ENCODE data around the gene HAX1. TPM values are rescaled to one million over a fixed set of nuclear protein-coding genes. Genes with fewer than 3 reads are reported as not detected.
"Not testable (repeated sequence)": the region's sequence is repeated elsewhere in the genome, so short reads cannot be mapped to it uniquely, and the experiment has no call there.

HAX1 gene
- total RNA-seq, 5 donors from 2014 or later (not counting 1 experiment from before 2014, with no cell fraction given) = 69.4 to 97.7 (median 92.5) TPM

GRCh38 chr1:154309136-154309535 lies 36.7 kb downstream of the HAX1 start:
- CTCF ChIA-PET = not testable (repeated sequence)

GRCh38 chr1:154312229-154313065 lies 40.0 kb downstream of the HAX1 start:
- H3K36me3 ChIP-seq (ENCODE audit: control insufficient read depth in 2 of 2, extremely low read depth in 1 of 2, insufficient read depth in 1 of 2, low read length in 1 of 2); H3K27ac Mint-ChIP-seq; H3K27me3 ChIP-seq (replicated peaks in 1 of 2; ENCODE audit: control insufficient read depth in 2 of 2, extremely low read depth in 1 of 2, insufficient read depth in 2 of 2, low read length in 1 of 2); H3K4me3 Mint-ChIP-seq; ATAC-seq (replicated peaks in 1 of 4); H3K36me3 Mint-ChIP-seq; CTCF ChIA-PET; DNase-seq; POLR2A ChIA-PET; H3K9me3 Mint-ChIP-seq; H3K9me3 ChIP-seq; H3K4me1 ChIP-seq (ENCODE audit: control insufficient read depth in 1 of 2, extremely low read depth in 1 of 2, insufficient read depth in 2 of 2, low read length in 2 of 2); H3K4me3 ChIP-seq (ENCODE audit: control insufficient read depth in 1 of 2, extremely low read depth in 1 of 2, low read length in 1 of 2); H3K27me3 Mint-ChIP-seq; H3K27ac ChIP-seq (ENCODE audit: low read length): not testable (repeated sequence)
- 70% methylated on average over 6 of the region's 13 CpGs for WGBS (ENCODE audit: insufficient coverage)
- peaks cover 5 to 10% (median 10%) of the 10 kb centered on the region in 3 donors for H3K4me1 Mint-ChIP-seq

More at GRCh38 chr1:154309136-154309535, 36.7 kb downstream of the HAX1 start:
- WGBS (ENCODE audit: insufficient coverage) = 80% methylated on average over 4 of the region's 7 CpGs
- H3K36me3 ChIP-seq (ENCODE audit: control insufficient read depth in 2 of 2, extremely low read depth in 1 of 2, insufficient read depth in 1 of 2, low read length in 1 of 2); H3K9me3 Mint-ChIP-seq; H3K27me3 ChIP-seq (replicated peaks in 1 of 2; ENCODE audit: control insufficient read depth in 2 of 2, extremely low read depth in 1 of 2, insufficient read depth in 2 of 2, low read length in 1 of 2); POLR2A ChIA-PET; ATAC-seq (replicated peaks in 1 of 4); H3K4me1 ChIP-seq (ENCODE audit: control insufficient read depth in 1 of 2, extremely low read depth in 1 of 2, insufficient read depth in 2 of 2, low read length in 2 of 2); H3K27me3 Mint-ChIP-seq; H3K4me3 ChIP-seq (ENCODE audit: control insufficient read depth in 1 of 2, extremely low read depth in 1 of 2, low read length in 1 of 2); H3K36me3 Mint-ChIP-seq; H3K27ac Mint-ChIP-seq; H3K4me3 Mint-ChIP-seq; DNase-seq; H3K9me3 ChIP-seq; H3K27ac ChIP-seq (ENCODE audit: low read length): not testable (repeated sequence)
- H3K4me1 Mint-ChIP-seq = peaks cover 5 to 11% (median 10%) of the 10 kb centered on the region in 3 donors

- Histone ChIP-seq H3K4me1 (ENCODE audit: control insufficient read depth in 1 of 2, extremely low read depth in 1 of 2, insufficient read depth in 2 of 2, low read length in 2 of 2) (no peaks in the 10 kb centered on the region), H3K36me3 (ENCODE audit: control insufficient read depth in 2 of 2, extremely low read depth in 1 of 2, insufficient read depth in 1 of 2, low read length in 1 of 2) (no peaks in the 10 kb centered on the region), H3K27me3 (replicated peaks in 1 of 2; ENCODE audit: control insufficient read depth in 2 of 2, extremely low read depth in 1 of 2, insufficient read depth in 2 of 2, low read length in 1 of 2) (peaks cover 0 to 5% of the 10 kb centered on the region in 2 experiments), H3K9me3 (peaks cover 3% of the 10 kb centered on the region), H3K27ac (ENCODE audit: low read length) (no peak overlapping the region), H3K4me3 (ENCODE audit: control insufficient read depth in 1 of 2, extremely low read depth in 1 of 2, low read length in 1 of 2) (no peak overlapping the region)
- Mint-ChIP-seq H3K27me3 (peaks cover 0 to 1% of the 10 kb centered on the region in 2 donors), H3K9me3 (peaks cover 3 to 12% (median 4%) of the 10 kb centered on the region in 3 donors), H3K4me1 (peaks cover 4 to 6% (median 4%) of the 10 kb centered on the region in 3 donors), H3K27ac (no peak overlapping the region), H3K36me3 (no peaks in the 10 kb centered on the region), H3K4me3 (no peak overlapping the region)
- ChIA-PET CTCF (interaction anchor here in 1 of 2 donors (0.6 kb wide), 1 partner anchor 20 kb away, joined by 3 read pairs; no protein-coding TSS in a partner anchor), POLR2A (no interaction called here)
- WGBS (ENCODE audit: insufficient coverage) = 84% methylated on average over 9 of the region's 10 CpGs
- DNase-seq = no peak
- no peak for ATAC-seq (replicated peaks in 1 of 4)
Measured at GRCh38 chr1:154313066-154313356, 40.6 kb downstream of the HAX1 start.

GRCh38 chr1:154314226-154314625 lies 41.8 kb downstream of the HAX1 start:
- H3K27ac ChIP-seq (ENCODE audit: low read length); H3K27me3 Mint-ChIP-seq; H3K4me1 Mint-ChIP-seq; H3K27ac Mint-ChIP-seq; POLR2A ChIA-PET; H3K4me3 ChIP-seq (ENCODE audit: control insufficient read depth in 1 of 2, extremely low read depth in 1 of 2, low read length in 1 of 2); ATAC-seq (replicated peaks in 1 of 4); H3K27me3 ChIP-seq (replicated peaks in 1 of 2; ENCODE audit: control insufficient read depth in 2 of 2, extremely low read depth in 1 of 2, insufficient read depth in 2 of 2, low read length in 1 of 2); H3K4me3 Mint-ChIP-seq; DNase-seq; H3K36me3 Mint-ChIP-seq; H3K4me1 ChIP-seq (ENCODE audit: control insufficient read depth in 1 of 2, extremely low read depth in 1 of 2, insufficient read depth in 2 of 2, low read length in 2 of 2); H3K9me3 ChIP-seq; H3K36me3 ChIP-seq (ENCODE audit: control insufficient read depth in 2 of 2, extremely low read depth in 1 of 2, insufficient read depth in 1 of 2, low read length in 1 of 2): not testable (repeated sequence)
- CTCF ChIA-PET = interaction anchor here in 1 of 2 donors (0.6 kb wide), 1 partner anchor 1678 kb away, joined by 4 read pairs; no protein-coding TSS in a partner anchor
- WGBS (ENCODE audit: insufficient coverage) = 60% methylated on average over 1 of the region's 3 CpGs
- peaks cover 3 to 12% (median 4%) of the 10 kb centered on the region in 3 donors for H3K9me3 Mint-ChIP-seq

- ChIA-PET POLR2A (no interaction called here), CTCF (interaction anchor here in 1 of 2 donors (1.3 kb wide), 1 partner anchor 9 kb away, joined by 3 read pairs; no protein-coding TSS in a partner anchor)
- peaks cover 3 to 12% (median 4%) of the 10 kb centered on the region in 3 donors for H3K9me3 Mint-ChIP-seq
- Histone ChIP-seq H3K4me1 (ENCODE audit: control insufficient read depth in 1 of 2, extremely low read depth in 1 of 2, insufficient read depth in 2 of 2, low read length in 2 of 2) (no peaks in the 10 kb centered on the region), H3K9me3 (peaks cover 3% of the 10 kb centered on the region), H3K27ac (ENCODE audit: low read length) (no peak overlapping the region), H3K36me3 (ENCODE audit: control insufficient read depth in 2 of 2, extremely low read depth in 1 of 2, insufficient read depth in 1 of 2, low read length in 1 of 2) (no peaks in the 10 kb centered on the region), H3K27me3 (replicated peaks in 1 of 2; ENCODE audit: control insufficient read depth in 2 of 2, extremely low read depth in 1 of 2, insufficient read depth in 2 of 2, low read length in 1 of 2) (peaks cover 0 to 5% of the 10 kb centered on the region in 2 experiments), H3K4me3 (ENCODE audit: control insufficient read depth in 1 of 2, extremely low read depth in 1 of 2, low read length in 1 of 2) (no peak overlapping the region)
- ATAC-seq (replicated peaks in 1 of 4) (no peak), DNase-seq (no peak)
- H3K27ac Mint-ChIP-seq = no peak overlapping the region
- H3K36me3 Mint-ChIP-seq = no peaks in the 10 kb centered on the region
- no CpG with 5 or more reads among the region's 1 CpG for WGBS (ENCODE audit: insufficient coverage)
- H3K4me1 Mint-ChIP-seq = no peaks in the 10 kb centered on the region
- peaks cover 0 to 1% of the 10 kb centered on the region in 2 donors for H3K27me3 Mint-ChIP-seq
- H3K4me3 Mint-ChIP-seq = no peak overlapping the region
Measured at GRCh38 chr1:154316704-154317103, 44.3 kb downstream of the HAX1 start.

GRCh38 chr1:154318386-154318785 lies 46.0 kb downstream of the HAX1 start:
- Histone ChIP-seq H3K9me3 (peaks cover 3% of the 10 kb centered on the region), H3K27me3 (replicated peaks in 1 of 2; ENCODE audit: control insufficient read depth in 2 of 2, extremely low read depth in 1 of 2, insufficient read depth in 2 of 2, low read length in 1 of 2) (peaks cover 0 to 14% of the 10 kb centered on the region in 2 experiments), H3K27ac (ENCODE audit: low read length) (no peak overlapping the region), H3K4me1 (ENCODE audit: control insufficient read depth in 1 of 2, extremely low read depth in 1 of 2, insufficient read depth in 2 of 2, low read length in 2 of 2) (no peaks in the 10 kb centered on the region), H3K36me3 (ENCODE audit: control insufficient read depth in 2 of 2, extremely low read depth in 1 of 2, insufficient read depth in 1 of 2, low read length in 1 of 2) (no peaks in the 10 kb centered on the region), H3K4me3 (ENCODE audit: control insufficient read depth in 1 of 2, extremely low read depth in 1 of 2, low read length in 1 of 2) (no peak overlapping the region)
- Mint-ChIP-seq H3K27me3 (peaks cover 0 to 2% of the 10 kb centered on the region in 2 donors), H3K27ac (no peak overlapping the region), H3K36me3 (no peaks in the 10 kb centered on the region), H3K4me3 (no peak overlapping the region), H3K4me1 (no peaks in the 10 kb centered on the region), H3K9me3 (peaks cover 3 to 12% (median 4%) of the 10 kb centered on the region in 3 donors)
- CTCF ChIA-PET = no interaction called here
- no peak for ATAC-seq (replicated peaks in 1 of 4)
- POLR2A ChIA-PET = interaction anchor here in 1 of 2 donors (0.6 kb wide), 1 partner anchor 411 kb away, joined by 4 read pairs; no protein-coding TSS in a partner anchor
- DNase-seq = no peak
- WGBS (ENCODE audit: insufficient coverage) = 80% methylated on average over 1 of the region's 4 CpGs
